Measurements from ENCODE around the gene MEA1.

MEA1 gene

GRCh38 chr6:42974919-42975505, 38.7 kb downstream of the MEA1 start:
- Histone ChIP-seq H3K9ac (ENCODE audit: low read length) (no peak overlapping the region), H3K36me3 (ENCODE audit: control insufficient read depth, insufficient read depth, low read length) (no peaks in the 10 kb centered on the region), H3K4me1 (ENCODE audit: control insufficient read depth, insufficient read depth, low read length) (peaks cover 29% of the 10 kb centered on the region), H3K27me3 (ENCODE audit: control insufficient read depth, insufficient read depth, low read length) (no peaks in the 10 kb centered on the region), H3K4me3 (ENCODE audit: low read length) (no peak overlapping the region), H3K9me3 (ENCODE audit: control insufficient read depth, low read length) (no peaks in the 10 kb centered on the region)

- Histone ChIP-seq H3K9me3 (ENCODE audit: control insufficient read depth, low read length) (no peaks in the 10 kb centered on the region), H3K4me1 (ENCODE audit: control insufficient read depth, insufficient read depth, low read length) (peaks cover 21% of the 10 kb centered on the region), H3K9ac (ENCODE audit: low read length) (no peak overlapping the region), H3K4me3 (ENCODE audit: low read length) (no peak overlapping the region), H3K27me3 (ENCODE audit: control insufficient read depth, insufficient read depth, low read length) (no peaks in the 10 kb centered on the region), H3K36me3 (ENCODE audit: control insufficient read depth, insufficient read depth, low read length) (no peaks in the 10 kb centered on the region)
Measured at GRCh38 chr6:42973926-42974325, 39.8 kb downstream of the MEA1 start.

GRCh38 chr6:42971746-42972327, 41.9 kb downstream of the MEA1 start:
- H3K4me3 ChIP-seq (ENCODE audit: low read length) = no peak overlapping the region
- no peak overlapping the region for H3K9ac ChIP-seq (ENCODE audit: low read length)
- no peaks in the 10 kb centered on the region for H3K9me3 ChIP-seq (ENCODE audit: control insufficient read depth, low read length)
- H3K27me3 ChIP-seq (ENCODE audit: control insufficient read depth, insufficient read depth, low read length) = no peaks in the 10 kb centered on the region
- H3K36me3 ChIP-seq (ENCODE audit: control insufficient read depth, insufficient read depth, low read length) = no peaks in the 10 kb centered on the region
- H3K4me1 ChIP-seq (ENCODE audit: control insufficient read depth, insufficient read depth, low read length) = peaks cover 6% of the 10 kb centered on the region

GRCh38 chr6:42970871-42971612, 42.7 kb downstream of the MEA1 start:
- Histone ChIP-seq H3K9me3 (ENCODE audit: control insufficient read depth, low read length) (no peaks in the 10 kb centered on the region), H3K27me3 (ENCODE audit: control insufficient read depth, insufficient read depth, low read length) (no peaks in the 10 kb centered on the region), H3K4me1 (ENCODE audit: control insufficient read depth, insufficient read depth, low read length) (peaks cover 5% of the 10 kb centered on the region), H3K36me3 (ENCODE audit: control insufficient read depth, insufficient read depth, low read length) (peaks cover 4% of the 10 kb centered on the region), H3K4me3 (ENCODE audit: low read length) (no peak overlapping the region), H3K9ac (ENCODE audit: low read length) (peak overlapping the region; percentile 34)

GRCh38 chr6:42969934-42970333, 43.8 kb downstream of the MEA1 start:
- H3K27me3 ChIP-seq (ENCODE audit: control insufficient read depth, insufficient read depth, low read length) = no peaks in the 10 kb centered on the region
- H3K36me3 ChIP-seq (ENCODE audit: control insufficient read depth, insufficient read depth, low read length) = peaks cover 14% of the 10 kb centered on the region
- H3K9ac ChIP-seq (ENCODE audit: low read length) = no peak overlapping the region
- no peaks in the 10 kb centered on the region for H3K9me3 ChIP-seq (ENCODE audit: control insufficient read depth, low read length)
- H3K4me3 ChIP-seq (ENCODE audit: low read length) = no peak overlapping the region
- peaks cover 5% of the 10 kb centered on the region for H3K4me1 ChIP-seq (ENCODE audit: control insufficient read depth, insufficient read depth, low read length)

- Histone ChIP-seq H3K4me1 (ENCODE audit: control insufficient read depth, insufficient read depth, low read length) (peaks cover 5% of the 10 kb centered on the region), H3K27me3 (ENCODE audit: control insufficient read depth, insufficient read depth, low read length) (no peaks in the 10 kb centered on the region), H3K9me3 (ENCODE audit: control insufficient read depth, low read length) (no peaks in the 10 kb centered on the region), H3K36me3 (ENCODE audit: control insufficient read depth, insufficient read depth, low read length) (peaks cover 18% of the 10 kb centered on the region), H3K9ac (ENCODE audit: low read length) (no peak overlapping the region), H3K4me3 (ENCODE audit: low read length) (no peak overlapping the region)
Measured at GRCh38 chr6:42969431-42969830, 44.3 kb downstream of the MEA1 start.

GRCh38 chr6:42968783-42969182, 45.0 kb downstream of the MEA1 start:
- Histone ChIP-seq H3K4me1 (ENCODE audit: control insufficient read depth, insufficient read depth, low read length) (peaks cover 5% of the 10 kb centered on the region), H3K9me3 (ENCODE audit: control insufficient read depth, low read length) (no peaks in the 10 kb centered on the region), H3K36me3 (ENCODE audit: control insufficient read depth, insufficient read depth, low read length) (peaks cover 18% of the 10 kb centered on the region), H3K4me3 (ENCODE audit: low read length) (no peak overlapping the region), H3K9ac (ENCODE audit: low read length) (no peak overlapping the region), H3K27me3 (ENCODE audit: control insufficient read depth, insufficient read depth, low read length) (no peaks in the 10 kb centered on the region)

- no peaks in the 10 kb centered on the region for H3K9me3 ChIP-seq (ENCODE audit: control insufficient read depth, low read length)
- H3K4me1 ChIP-seq (ENCODE audit: control insufficient read depth, insufficient read depth, low read length) = peaks cover 5% of the 10 kb centered on the region
- no peak overlapping the region for H3K4me3 ChIP-seq (ENCODE audit: low read length)
- H3K9ac ChIP-seq (ENCODE audit: low read length) = no peak overlapping the region
- no peaks in the 10 kb centered on the region for H3K27me3 ChIP-seq (ENCODE audit: control insufficient read depth, insufficient read depth, low read length)
- peaks cover 18% of the 10 kb centered on the region for H3K36me3 ChIP-seq (ENCODE audit: control insufficient read depth, insufficient read depth, low read length)
Measured at GRCh38 chr6:42968126-42968701, 45.5 kb downstream of the MEA1 start.

GRCh38 chr6:42967228-42967627, 46.5 kb downstream of the MEA1 start:
- Histone ChIP-seq H3K9me3 (ENCODE audit: control insufficient read depth, low read length) (no peaks in the 10 kb centered on the region), H3K4me1 (ENCODE audit: control insufficient read depth, insufficient read depth, low read length) (peaks cover 5% of the 10 kb centered on the region), H3K36me3 (ENCODE audit: control insufficient read depth, insufficient read depth, low read length) (peaks cover 18% of the 10 kb centered on the region), H3K4me3 (ENCODE audit: low read length) (no peak overlapping the region), H3K27me3 (ENCODE audit: control insufficient read depth, insufficient read depth, low read length) (no peaks in the 10 kb centered on the region), H3K9ac (ENCODE audit: low read length) (no peak overlapping the region)

GRCh38 chr6:42966571-42966970, 47.2 kb downstream of the MEA1 start:
- H3K4me1 ChIP-seq (ENCODE audit: control insufficient read depth, insufficient read depth, low read length) = peaks cover 5% of the 10 kb centered on the region
- H3K27me3 ChIP-seq (ENCODE audit: control insufficient read depth, insufficient read depth, low read length) = no peaks in the 10 kb centered on the region
- H3K9me3 ChIP-seq (ENCODE audit: control insufficient read depth, low read length) = no peaks in the 10 kb centered on the region
- peaks cover 18% of the 10 kb centered on the region for H3K36me3 ChIP-seq (ENCODE audit: control insufficient read depth, insufficient read depth, low read length)
- no peak overlapping the region for H3K9ac ChIP-seq (ENCODE audit: low read length)
- no peak overlapping the region for H3K4me3 ChIP-seq (ENCODE audit: low read length)

GRCh38 chr6:42963855-42964605, 49.7 kb downstream of the MEA1 start:
- Histone ChIP-seq H3K4me1 (ENCODE audit: control insufficient read depth, insufficient read depth, low read length) (peaks cover 10% of the 10 kb centered on the region), H3K27me3 (ENCODE audit: control insufficient read depth, insufficient read depth, low read length) (no peaks in the 10 kb centered on the region), H3K9ac (ENCODE audit: low read length) (no peak overlapping the region), H3K36me3 (ENCODE audit: control insufficient read depth, insufficient read depth, low read length) (peaks cover 18% of the 10 kb centered on the region), H3K9me3 (ENCODE audit: control insufficient read depth, low read length) (no peaks in the 10 kb centered on the region), H3K4me3 (ENCODE audit: low read length) (no peak overlapping the region)

Data from mucosa of stomach (tissue), 1 donor.